ENCODE measurements around the gene NKIRAS1.
A peak's percentile ranks its signal among the peaks of the same experiment; 100 is the strongest.

Gene NKIRAS1

GRCh38 chr3:23953523-23953922 is 36.7 kb upstream of the NKIRAS1 start:
- no peak overlapping the region for H3K27ac ChIP-seq (ENCODE audit: low read depth, low read length)
- H3K4me3 ChIP-seq (ENCODE audit: low read depth in 1 of 2, low read length in 2 of 2), result no peak overlapping the region
- peaks cover 13 to 26% of the 10 kb centered on the region in 2 donors for H3K4me1 ChIP-seq (ENCODE audit: control insufficient read depth in 1 of 2, insufficient read depth in 2 of 2, low read length in 2 of 2)
- peaks cover 4 to 12% of the 10 kb centered on the region in 2 donors for H3K36me3 ChIP-seq (ENCODE audit: control insufficient read depth in 1 of 2, insufficient read depth in 2 of 2, low read length in 2 of 2)
- H3K9ac ChIP-seq (ENCODE audit: low read depth in 1 of 2, low read length in 2 of 2), result no peak overlapping the region
- no peaks in the 10 kb centered on the region for H3K9me3 ChIP-seq (ENCODE audit: control insufficient read depth in 1 of 2, low read length in 2 of 2)
- H3K27me3 ChIP-seq (ENCODE audit: control insufficient read depth in 1 of 2, insufficient read depth in 2 of 2, low read length in 2 of 2), result no peaks in the 10 kb centered on the region

GRCh38 chr3:23952646-23953045 is 35.9 kb upstream of the NKIRAS1 start:
- Histone ChIP-seq H3K9ac (ENCODE audit: low read depth in 1 of 2, low read length in 2 of 2) (no peak overlapping the region), H3K9me3 (ENCODE audit: control insufficient read depth in 1 of 2, low read length in 2 of 2) (no peaks in the 10 kb centered on the region), H3K36me3 (ENCODE audit: control insufficient read depth in 1 of 2, insufficient read depth in 2 of 2, low read length in 2 of 2) (peaks cover 4 to 12% of the 10 kb centered on the region in 2 donors), H3K27ac (ENCODE audit: low read depth, low read length) (no peak overlapping the region), H3K27me3 (ENCODE audit: control insufficient read depth in 1 of 2, insufficient read depth in 2 of 2, low read length in 2 of 2) (no peaks in the 10 kb centered on the region), H3K4me1 (ENCODE audit: control insufficient read depth in 1 of 2, insufficient read depth in 2 of 2, low read length in 2 of 2) (peaks cover 21 to 32% of the 10 kb centered on the region in 2 donors), H3K4me3 (ENCODE audit: low read depth in 1 of 2, low read length in 2 of 2) (no peak overlapping the region)

GRCh38 chr3:23950293-23950692 is 33.5 kb upstream of the NKIRAS1 start:
- H3K27me3 ChIP-seq (ENCODE audit: control insufficient read depth in 1 of 2, insufficient read depth in 2 of 2, low read length in 2 of 2), result no peaks in the 10 kb centered on the region
- no peak overlapping the region for H3K9ac ChIP-seq (ENCODE audit: low read depth in 1 of 2, low read length in 2 of 2)
- peaks cover 33 to 44% of the 10 kb centered on the region in 2 donors for H3K4me1 ChIP-seq (ENCODE audit: control insufficient read depth in 1 of 2, insufficient read depth in 2 of 2, low read length in 2 of 2)
- peak overlapping the region in 1 of 2 donors; percentile 18 for H3K4me3 ChIP-seq (ENCODE audit: low read depth in 1 of 2, low read length in 2 of 2)
- peaks cover 4 to 6% of the 10 kb centered on the region in 2 donors for H3K36me3 ChIP-seq (ENCODE audit: control insufficient read depth in 1 of 2, insufficient read depth in 2 of 2, low read length in 2 of 2)
- H3K9me3 ChIP-seq (ENCODE audit: control insufficient read depth in 1 of 2, low read length in 2 of 2), result no peaks in the 10 kb centered on the region
- H3K27ac ChIP-seq (ENCODE audit: low read depth, low read length), result no peak overlapping the region

GRCh38 chr3:23949784-23950183 is 33.0 kb upstream of the NKIRAS1 start:
- H3K4me3 ChIP-seq (ENCODE audit: low read depth in 1 of 2, low read length in 2 of 2), result peak overlapping the region in 1 of 2 donors; percentile 18
- peaks cover 2% of the 10 kb centered on the region in 2 donors for H3K36me3 ChIP-seq (ENCODE audit: control insufficient read depth in 1 of 2, insufficient read depth in 2 of 2, low read length in 2 of 2)
- no peaks in the 10 kb centered on the region for H3K9me3 ChIP-seq (ENCODE audit: control insufficient read depth in 1 of 2, low read length in 2 of 2)
- peaks cover 33 to 44% of the 10 kb centered on the region in 2 donors for H3K4me1 ChIP-seq (ENCODE audit: control insufficient read depth in 1 of 2, insufficient read depth in 2 of 2, low read length in 2 of 2)
- no peaks in the 10 kb centered on the region for H3K27me3 ChIP-seq (ENCODE audit: control insufficient read depth in 1 of 2, insufficient read depth in 2 of 2, low read length in 2 of 2)
- H3K27ac ChIP-seq (ENCODE audit: low read depth, low read length), result no peak overlapping the region
- no peak overlapping the region for H3K9ac ChIP-seq (ENCODE audit: low read depth in 1 of 2, low read length in 2 of 2)

GRCh38 chr3:23948761-23949160 is 32.0 kb upstream of the NKIRAS1 start:
- no peak overlapping the region for H3K4me3 ChIP-seq (ENCODE audit: low read depth in 1 of 2, low read length in 2 of 2)
- H3K9me3 ChIP-seq (ENCODE audit: control insufficient read depth in 1 of 2, low read length in 2 of 2), result no peaks in the 10 kb centered on the region
- H3K4me1 ChIP-seq (ENCODE audit: control insufficient read depth in 1 of 2, insufficient read depth in 2 of 2, low read length in 2 of 2), result peaks cover 36 to 50% of the 10 kb centered on the region in 2 donors
- H3K9ac ChIP-seq (ENCODE audit: low read depth in 1 of 2, low read length in 2 of 2), result no peak overlapping the region
- H3K27me3 ChIP-seq (ENCODE audit: control insufficient read depth in 1 of 2, insufficient read depth in 2 of 2, low read length in 2 of 2), result peaks cover 0 to 7% of the 10 kb centered on the region in 2 donors
- H3K36me3 ChIP-seq (ENCODE audit: control insufficient read depth in 1 of 2, insufficient read depth in 2 of 2, low read length in 2 of 2), result no peaks in the 10 kb centered on the region
- no peak overlapping the region for H3K27ac ChIP-seq (ENCODE audit: low read depth, low read length)

GRCh38 chr3:23945913-23946687 is 29.3 kb upstream of the NKIRAS1 start:
- Histone ChIP-seq H3K4me1 (ENCODE audit: control insufficient read depth in 1 of 2, insufficient read depth in 2 of 2, low read length in 2 of 2) (peaks cover 36 to 44% of the 10 kb centered on the region in 2 donors), H3K9me3 (ENCODE audit: control insufficient read depth in 1 of 2, low read length in 2 of 2) (no peaks in the 10 kb centered on the region), H3K9ac (ENCODE audit: low read depth in 1 of 2, low read length in 2 of 2) (peak overlapping the region; percentile 73 to 90), H3K27ac (ENCODE audit: low read depth, low read length) (peak overlapping the region; percentile 89), H3K27me3 (ENCODE audit: control insufficient read depth in 1 of 2, insufficient read depth in 2 of 2, low read length in 2 of 2) (peaks cover 0 to 11% of the 10 kb centered on the region in 2 donors), H3K36me3 (ENCODE audit: control insufficient read depth in 1 of 2, insufficient read depth in 2 of 2, low read length in 2 of 2) (no peaks in the 10 kb centered on the region), H3K4me3 (ENCODE audit: low read depth in 1 of 2, low read length in 2 of 2) (peak overlapping the region; percentile 69 to 93)

GRCh38 chr3:23945663-23945912 is 28.8 kb upstream of the NKIRAS1 start:
- H3K27me3 ChIP-seq (ENCODE audit: control insufficient read depth in 1 of 2, insufficient read depth in 2 of 2, low read length in 2 of 2), result peaks cover 0 to 11% of the 10 kb centered on the region in 2 donors
- H3K9me3 ChIP-seq (ENCODE audit: control insufficient read depth in 1 of 2, low read length in 2 of 2), result no peaks in the 10 kb centered on the region
- H3K36me3 ChIP-seq (ENCODE audit: control insufficient read depth in 1 of 2, insufficient read depth in 2 of 2, low read length in 2 of 2), result no peaks in the 10 kb centered on the region
- H3K4me1 ChIP-seq (ENCODE audit: control insufficient read depth in 1 of 2, insufficient read depth in 2 of 2, low read length in 2 of 2), result peaks cover 36 to 43% of the 10 kb centered on the region in 2 donors
- H3K9ac ChIP-seq (ENCODE audit: low read depth in 1 of 2, low read length in 2 of 2), result no peak overlapping the region
- H3K4me3 ChIP-seq (ENCODE audit: low read depth in 1 of 2, low read length in 2 of 2), result peak overlapping the region; percentile 24 to 79
- H3K27ac ChIP-seq (ENCODE audit: low read depth, low read length), result peak overlapping the region; percentile 93

- Histone ChIP-seq H3K4me3 (ENCODE audit: low read depth in 1 of 2, low read length in 2 of 2) (peak within 1 kb of the TSS; percentile 79 to 93), H3K9me3 (ENCODE audit: control insufficient read depth in 1 of 2, low read length in 2 of 2) (no peaks in the 10 kb centered on the region), H3K27ac (ENCODE audit: low read depth, low read length) (peak within 1 kb of the TSS; percentile 93), H3K4me1 (ENCODE audit: control insufficient read depth in 1 of 2, insufficient read depth in 2 of 2, low read length in 2 of 2) (peaks cover 35 to 38% of the 10 kb centered on the region in 2 donors), H3K9ac (ENCODE audit: low read depth in 1 of 2, low read length in 2 of 2) (peak within 1 kb of the TSS; percentile 73 to 90), H3K27me3 (ENCODE audit: control insufficient read depth in 1 of 2, insufficient read depth in 2 of 2, low read length in 2 of 2) (peaks cover 0 to 11% of the 10 kb centered on the region in 2 donors), H3K36me3 (ENCODE audit: control insufficient read depth in 1 of 2, insufficient read depth in 2 of 2, low read length in 2 of 2) (no peaks in the 10 kb centered on the region)
Observed at GRCh38 chr3:23944861-23945662, 28.3 kb upstream of the NKIRAS1 start, which contains the start of gene NR1D2. Gene NR1D2 (plus strand): TSS chr3:23945286. CDS start chr3:23945579, 293 bp downstream.

- H3K9ac ChIP-seq (ENCODE audit: low read depth in 1 of 2, low read length in 2 of 2), result peak overlapping the region; percentile 33 to 54
- peaks cover 0 to 11% of the 10 kb centered on the region in 2 donors for H3K27me3 ChIP-seq (ENCODE audit: control insufficient read depth in 1 of 2, insufficient read depth in 2 of 2, low read length in 2 of 2)
- H3K4me1 ChIP-seq (ENCODE audit: control insufficient read depth in 1 of 2, insufficient read depth in 2 of 2, low read length in 2 of 2), result peaks cover 27 to 29% of the 10 kb centered on the region in 2 donors
- H3K4me3 ChIP-seq (ENCODE audit: low read depth in 1 of 2, low read length in 2 of 2), result peak overlapping the region; percentile 70 to 79
- no peaks in the 10 kb centered on the region for H3K36me3 ChIP-seq (ENCODE audit: control insufficient read depth in 1 of 2, insufficient read depth in 2 of 2, low read length in 2 of 2)
- no peaks in the 10 kb centered on the region for H3K9me3 ChIP-seq (ENCODE audit: control insufficient read depth in 1 of 2, low read length in 2 of 2)
- H3K27ac ChIP-seq (ENCODE audit: low read depth, low read length), result no peak overlapping the region
Observed at GRCh38 chr3:23944007-23944783, 27.4 kb upstream of the NKIRAS1 start.

All from duodenal mucosa (tissue), 2 donors.